GM12891 (cell line): ENCODE data around the gene RAB8B.
"Not testable (repeated sequence)": the region's sequence is repeated elsewhere in the genome, so short reads cannot be mapped to it uniquely, and the experiment has no call there.

Source experiments
- DNase-seq: peaks from one replicate; pipeline ENCODE4 v3.0.0; 2011; ENCODE audit warnings: low spot score; ENCODE audit not compliant: insufficient read length
- FAIRE-seq: peaks from 2 replicates; lab custom pipeline; 2011; peaks lifted over from hg19 to GRCh38; lab: Jason Lieb, UNC
- PAX5 ChIP-seq: IDR thresholded peaks from 2 replicates; pipeline ENCODE4 v1.6.1; 2011; ENCODE audit warnings: low read length, moderate library complexity, mild to moderate bottlenecking; ENCODE audit not compliant: insufficient read depth, severe bottlenecking
- POLR2A ChIP-seq: IDR thresholded peaks from 2 replicates; pipeline ENCODE4 v1.6.1; 2011; ENCODE audit warnings: low read depth, low read length, control low read depth
- POLR2AphosphoS5 ChIP-seq: IDR thresholded peaks from 2 replicates; pipeline ENCODE4 v1.6.1; 2011; ENCODE audit warnings: low read depth, low read length, control low read depth
- POU2F2 ChIP-seq: IDR thresholded peaks from 2 replicates; pipeline ENCODE4 v1.6.1; 2011; ENCODE audit warnings: low read depth, mild to moderate bottlenecking, control low read depth, low read length, moderate library complexity
- SPI1 ChIP-seq: IDR thresholded peaks from 2 replicates; pipeline ENCODE4 v1.6.1; 2011; ENCODE audit warnings: low read depth, low read length, control low read depth
- TAF1 ChIP-seq: IDR thresholded peaks from 2 replicates; pipeline ENCODE4 v1.6.1; 2011; ENCODE audit warnings: low read depth, low read length, control low read depth

RAB8B gene

DNA sequence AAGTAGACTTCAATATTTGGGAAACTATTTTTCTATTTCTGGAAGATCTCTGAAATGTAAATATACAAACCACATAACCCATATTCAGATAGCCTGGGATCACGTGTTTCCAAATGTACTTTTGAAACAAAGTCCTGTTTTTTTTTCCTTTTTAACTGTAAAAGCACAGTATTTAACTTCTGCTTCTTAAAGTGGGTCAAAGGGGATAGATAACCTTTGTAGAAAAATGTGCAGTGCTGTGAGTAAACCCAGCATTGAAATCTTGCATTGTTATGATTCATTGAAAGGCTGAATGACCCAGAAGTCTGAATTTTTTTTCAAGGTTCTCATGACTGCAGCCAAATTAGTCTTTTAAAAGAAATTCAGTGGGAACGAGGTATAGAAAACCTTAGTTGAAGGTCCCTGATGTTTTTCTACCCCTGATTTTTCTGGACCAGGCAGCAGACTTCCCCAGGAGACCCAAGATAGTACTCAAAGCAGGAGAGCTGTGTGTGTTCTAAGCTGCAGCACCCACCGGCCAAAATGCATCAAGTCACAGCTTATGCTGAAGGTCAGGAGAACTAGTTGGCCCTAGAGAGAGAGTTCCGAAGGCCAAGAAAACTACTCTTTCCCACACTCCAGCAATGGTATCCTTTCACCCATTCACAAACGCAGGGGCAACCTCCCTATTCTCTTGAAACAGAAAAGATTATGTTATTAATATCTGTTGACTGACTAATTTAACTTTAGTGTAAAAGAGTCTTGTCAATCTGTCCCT, 44.4 kb downstream of the RAB8B start:
- no peak for DNase-seq
- TF ChIP-seq SPI1 = no peak
- TF ChIP-seq POLR2A = no peak
- no peak for TF ChIP-seq TAF1
- no peak for TF ChIP-seq POU2F2
- no peak for TF ChIP-seq POLR2AphosphoS5
- TF ChIP-seq PAX5 = no peak
- peak; percentile 23 for FAIRE-seq

DNA sequence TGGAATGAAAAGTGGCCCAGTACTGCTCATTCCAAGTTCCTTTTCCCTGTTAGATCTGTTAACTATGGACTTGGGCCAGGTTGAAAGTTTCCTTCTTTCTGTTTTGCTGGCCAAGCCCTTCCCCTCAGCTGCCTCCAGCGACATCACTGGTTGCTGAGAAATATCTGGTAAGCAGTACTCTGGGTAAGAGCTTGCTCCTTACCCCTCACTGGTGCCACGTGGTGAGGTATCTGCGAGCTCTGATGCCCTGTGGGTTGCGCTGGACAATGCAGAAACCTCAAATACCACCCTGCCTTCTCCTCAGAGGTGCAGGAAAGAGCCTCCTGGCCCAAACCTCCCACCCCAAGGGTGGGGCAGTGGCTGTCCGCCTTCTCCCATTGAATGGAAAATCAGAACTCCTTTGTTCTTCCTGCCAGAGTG, 45.1 kb downstream of the RAB8B start:
- no peak for DNase-seq
- peak; percentile 56 for FAIRE-seq
- TF ChIP-seq PAX5 = no peak
- TF ChIP-seq SPI1 = no peak
- no peak for TF ChIP-seq POU2F2
- TF ChIP-seq POLR2AphosphoS5 = no peak
- no peak for TF ChIP-seq TAF1
- no peak for TF ChIP-seq POLR2A

DNA sequence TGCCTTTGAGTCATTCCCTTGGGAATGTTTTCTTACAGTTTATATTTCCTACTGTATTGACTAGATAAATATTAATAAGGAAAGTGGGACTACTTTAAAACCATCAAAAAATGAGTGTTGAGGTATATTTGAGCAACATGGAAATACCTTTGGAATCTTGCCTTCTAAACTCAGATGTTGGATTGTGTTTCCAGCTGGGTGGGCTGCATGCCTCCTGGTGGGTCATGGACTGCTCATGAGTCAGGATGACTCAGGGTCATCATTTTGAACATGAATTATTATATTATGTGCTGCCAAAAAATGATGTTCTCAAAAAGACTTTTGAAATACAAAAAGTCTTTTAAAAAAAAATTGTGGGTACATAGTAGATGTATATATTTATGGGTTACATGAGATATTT, 46.9 kb downstream of the RAB8B start:
- no peak for FAIRE-seq
- TF ChIP-seq POU2F2 (no peak), SPI1 (no peak), PAX5 (no peak), TAF1 (no peak), POLR2A (no peak), POLR2AphosphoS5 (no peak)
- DNase-seq = no peak

DNA sequence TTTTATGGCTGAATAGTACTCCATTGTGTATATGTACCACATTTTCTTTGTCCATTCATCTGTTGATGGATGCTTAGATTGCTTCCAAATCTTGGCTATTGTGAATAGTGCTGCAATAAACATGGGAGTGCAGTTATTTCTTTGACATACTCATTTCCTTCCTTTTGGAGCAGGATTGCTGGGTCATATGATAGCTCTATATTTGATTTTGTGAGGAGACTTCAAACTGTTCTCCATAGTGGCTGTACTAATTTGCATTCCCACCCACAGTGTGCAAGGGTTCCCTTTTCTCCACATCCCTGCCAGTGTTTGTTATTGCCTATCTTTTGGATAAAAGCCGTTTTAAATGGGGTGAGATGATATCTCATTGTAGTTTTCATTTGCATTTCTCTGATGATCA, 47.7 kb downstream of the RAB8B start:
- not testable (repeated sequence) for DNase-seq, FAIRE-seq

- peak; percentile 57 for FAIRE-seq
- TF ChIP-seq POLR2A (no peak), PAX5 (no peak), POU2F2 (no peak), SPI1 (no peak), TAF1 (no peak), POLR2AphosphoS5 (no peak)
- DNase-seq = no peak
Measured at GRCh38 chr15:63238171-63238570, 48.8 kb downstream of the RAB8B start.

DNA sequence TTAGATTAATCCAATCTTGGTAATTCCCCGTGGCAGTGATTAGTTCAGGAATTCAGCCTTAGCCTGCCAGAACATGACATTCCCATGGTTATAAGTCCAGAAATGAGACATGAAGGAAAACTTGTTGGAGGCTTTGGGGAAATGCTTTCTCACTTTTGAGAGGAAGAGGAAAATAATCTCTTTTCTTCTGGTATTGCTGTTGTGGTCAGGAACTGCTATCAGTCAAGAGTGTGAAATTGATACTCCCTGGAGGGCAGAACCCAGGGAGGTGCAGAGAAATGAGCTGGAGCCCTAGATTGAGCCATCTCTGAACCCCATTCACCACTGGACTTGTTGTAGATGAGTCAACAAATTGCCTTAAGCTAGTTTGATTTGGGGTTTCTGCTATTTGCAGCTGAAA, 49.4 kb downstream of the RAB8B start:
- FAIRE-seq (peak; percentile 80), DNase-seq (peak; percentile 17)
- TF ChIP-seq TAF1 = no peak
- TF ChIP-seq PAX5 = no peak
- TF ChIP-seq POLR2A = no peak
- TF ChIP-seq SPI1 = peak; percentile 30; the same call in 1 of the 2 replicates
- TF ChIP-seq POU2F2 = no peak
- TF ChIP-seq POLR2AphosphoS5 = no peak

DNA sequence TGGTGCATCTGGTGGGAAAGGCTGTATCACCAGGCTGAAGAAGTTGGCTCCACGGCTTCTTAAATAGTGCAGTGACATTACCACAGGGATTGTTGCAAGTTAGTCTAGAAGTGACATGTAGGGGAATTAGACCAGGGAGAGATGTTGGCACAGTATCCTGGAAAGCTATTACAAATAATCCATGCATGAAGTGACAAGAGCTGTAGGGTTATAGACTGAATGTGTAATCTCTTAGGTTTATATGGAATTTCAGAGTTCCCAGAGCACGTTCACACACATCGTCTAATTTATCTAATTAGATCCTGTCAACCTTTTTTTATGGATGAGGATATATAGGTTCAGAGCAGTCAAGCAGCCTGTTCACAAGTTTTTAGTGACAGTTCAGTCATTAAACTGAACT, 50.7 kb downstream of the RAB8B start:
- no peak for TF ChIP-seq POU2F2
- TF ChIP-seq PAX5 = no peak
- no peak for TF ChIP-seq TAF1
- no peak for TF ChIP-seq POLR2AphosphoS5
- no peak for TF ChIP-seq SPI1
- TF ChIP-seq POLR2A = no peak
- no peak for DNase-seq

GRCh38 chr15:63241316-63241715, 51.9 kb downstream of the RAB8B start:
- FAIRE-seq (no peak), DNase-seq (no peak)
- TF ChIP-seq SPI1 (no peak), POLR2AphosphoS5 (no peak), PAX5 (no peak), POU2F2 (no peak), TAF1 (no peak), POLR2A (no peak)

More for the DNA sequence above, 50.7 kb downstream of the RAB8B start:
- FAIRE-seq = no peak

GRCh38 chr15:63243101-63243500, 53.7 kb downstream of the RAB8B start:
- DNase-seq = no peak
- FAIRE-seq = no peak

DNA sequence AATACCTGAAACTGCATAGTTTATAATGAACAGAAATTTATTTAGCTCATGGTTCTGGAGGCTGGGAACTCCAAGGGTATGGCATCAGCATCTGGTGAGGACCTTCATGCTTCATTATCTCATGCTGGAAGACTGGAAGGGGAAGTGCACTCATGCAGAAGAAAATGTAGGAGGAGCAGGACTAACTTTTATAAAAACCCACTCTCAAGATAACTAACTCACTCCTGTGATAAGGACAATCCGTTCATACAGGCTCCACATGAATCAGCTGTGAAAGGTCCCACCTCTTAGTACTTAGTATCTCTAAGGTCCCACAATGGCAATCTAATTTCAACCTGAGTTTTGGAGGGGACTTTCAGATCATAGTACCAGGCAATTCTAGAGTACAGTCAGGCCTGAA, 54.4 kb downstream of the RAB8B start:
- TF ChIP-seq PAX5 = no peak
- TF ChIP-seq POU2F2 = no peak
- no peak for TF ChIP-seq POLR2AphosphoS5
- no peak for TF ChIP-seq TAF1
- peak; percentile 42; the same call in 1 of the 2 replicates for TF ChIP-seq SPI1
- peak; percentile 52 for FAIRE-seq
- no peak for DNase-seq

More at GRCh38 chr15:63243101-63243500, 53.7 kb downstream of the RAB8B start:
- TF ChIP-seq POLR2A (no peak), POU2F2 (no peak), TAF1 (no peak), POLR2AphosphoS5 (no peak), PAX5 (no peak), SPI1 (no peak)
